ENCODE results near the gene CPED1.

- no peak for TF ChIP-seq CTCF (IDR thresholded peaks at IDR 0.05)
- no peak for TF ChIP-seq POLR2A (IDR thresholded peaks at IDR 0.05)
Observed at GRCh38 chr7:120951309-120951699, 37.2 kb upstream of the CPED1 start.
